ENCODE measurements around the gene TRMT112. TPM values are rescaled to one million over a fixed set of nuclear protein-coding genes. Genes with fewer than 3 reads are reported as not detected.

TRMT112 gene
- total and polyA plus RNA-seq, 2 of the 8 experiments (the other 6 are each of a cell fraction or from before 2014, with no cell fraction given): 300 to 650 TPM

- TF ChIP-seq SUZ12 (IDR thresholded peaks at IDR 0.05; ENCODE audit: low read length): no peak
- TF ChIP-seq MAX (IDR thresholded peaks at IDR 0.05): no peak
- TF ChIP-seq ATF2 (IDR thresholded peaks at IDR 0.05; ENCODE audit: low read length): no peak
- no peak for TF ChIP-seq ZNF274 (IDR thresholded peaks at IDR 0.05; ENCODE audit: borderline replicate concordance, extremely low read depth, low read length)
Measured at GRCh38 chr11:64333556-64333955, 16.2 kb upstream of the TRMT112 start (continued).
